Mesenchymal stem cell (in vitro differentiated cells and primary cell): ENCODE results near the gene ARHGEF17.
A peak's percentile ranks its signal among the peaks of the same experiment; 100 is the strongest.

ENCODE experiments used
- DNase-seq: peaks from one replicate; pipeline ENCODE4 v3.0.0-alpha.2; 2013
- H2AFZ ChIP-seq: one replicate; pipeline ENCODE4 v1.6.1; 2013; ENCODE audit warnings: low read depth, mild to moderate bottlenecking, control low read depth, inconsistent platforms, low read length, moderate library complexity
- H2AK5ac ChIP-seq: 2 replicates; pipeline ENCODE4 v1.6.1; 2013; ENCODE audit warnings: low read length, moderate library complexity, mild to moderate bottlenecking, inconsistent platforms; ENCODE audit not compliant: severe bottlenecking
- H2BK120ac ChIP-seq: one replicate; pipeline ENCODE4 v1.6.1; 2013; ENCODE audit warnings: low read depth, mild to moderate bottlenecking, inconsistent platforms, low read length, moderate library complexity
- H2BK12ac ChIP-seq, 2 experiments: one replicate each; pipeline ENCODE4 v1.6.1; 2013; ENCODE audit warnings: inconsistent platforms in 2 of 2, low read length in 2 of 2, mild to moderate bottlenecking in 2 of 2, moderate library complexity in 2 of 2, control low read depth in 1 of 2
- H2BK15ac ChIP-seq: one replicate; pipeline ENCODE4 v1.6.1; 2013; ENCODE audit warnings: mild to moderate bottlenecking, low read depth, inconsistent platforms; ENCODE audit not compliant: poor library complexity, severe bottlenecking
- H2BK5ac ChIP-seq: 2 replicates; pipeline ENCODE4 v1.6.1; 2013; ENCODE audit warnings: low read depth, mild to moderate bottlenecking, low read length, control low read depth, inconsistent platforms; ENCODE audit not compliant: poor library complexity, severe bottlenecking
- H3K14ac ChIP-seq, 2 experiments: one replicate each; pipeline ENCODE4 v1.6.1; 2013; ENCODE audit warnings: inconsistent platforms in 2 of 2, low read length in 2 of 2, control low read depth in 1 of 2, mild to moderate bottlenecking in 1 of 2, moderate library complexity in 1 of 2
- H3K18ac ChIP-seq, 2 experiments: one replicate each; pipeline ENCODE4 v1.6.1; 2013; ENCODE audit warnings: inconsistent platforms in 2 of 2, low read length in 2 of 2, control low read depth in 1 of 2, low read depth in 1 of 2, mild to moderate bottlenecking in 1 of 2
- H3K23ac ChIP-seq, 2 experiments: one replicate each; pipeline ENCODE4 v1.6.1; 2013; ENCODE audit warnings: inconsistent platforms in 2 of 2, low read length in 2 of 2, mild to moderate bottlenecking in 2 of 2, moderate library complexity in 2 of 2, control low read depth in 1 of 2
- H3K27ac ChIP-seq: 2 replicates; pipeline ENCODE4 v1.5.1; 2013; ENCODE audit warnings: mild to moderate bottlenecking, moderate library complexity, low read length, control low read depth, inconsistent platforms; ENCODE audit not compliant: poor library complexity, severe bottlenecking
- H3K27me3 ChIP-seq, 2 experiments: 2 replicates each; pipeline versions ENCODE4 v1.6.1 to v1.7.0; 2013; ENCODE audit warnings: low read length in 2 of 2, mild to moderate bottlenecking in 2 of 2, moderate library complexity in 2 of 2, control low read depth in 1 of 2, inconsistent platforms in 1 of 2; ENCODE audit not compliant: control insufficient read depth in 1 of 2, insufficient read depth in 1 of 2
- H3K36me3 ChIP-seq, 2 experiments: 2 replicates each; pipeline versions ENCODE4 v1.6.1 to v1.7.0; 2013; ENCODE audit warnings: low read length in 2 of 2, control low read depth in 1 of 2, inconsistent platforms in 1 of 2, low read depth in 1 of 2, mild to moderate bottlenecking in 1 of 2; ENCODE audit not compliant: insufficient read depth in 2 of 2, control insufficient read depth in 1 of 2
- H3K4ac ChIP-seq, 2 experiments: one replicate each; pipeline ENCODE4 v1.6.1; 2013; ENCODE audit warnings: inconsistent platforms in 2 of 2, low read length in 2 of 2, mild to moderate bottlenecking in 2 of 2, moderate library complexity in 2 of 2, control low read depth in 1 of 2, low read depth in 1 of 2
- H3K4me1 ChIP-seq: 2 replicates; pipeline ENCODE4 v1.6.1; 2013; ENCODE audit warnings: low read depth, low read length, control low read depth; ENCODE audit not compliant: control insufficient read depth, insufficient read depth
- H3K4me2 ChIP-seq: 2 replicates; pipeline ENCODE4 v1.6.1; 2013; ENCODE audit warnings: low read length, mild to moderate bottlenecking, inconsistent platforms; ENCODE audit not compliant: poor library complexity, severe bottlenecking
- H3K4me3 ChIP-seq, 2 experiments: 2 replicates each; pipeline versions ENCODE4 v1.5.1 to v1.7.0; 2013; ENCODE audit warnings: low read length in 2 of 2, mild to moderate bottlenecking in 2 of 2, control low read depth in 1 of 2, low read depth in 1 of 2; ENCODE audit not compliant: insufficient read depth in 1 of 2
- H3K79me1 ChIP-seq: replicated peaks from 2 replicates; pipeline ENCODE4 v1.6.1; 2013; ENCODE audit warnings: mild to moderate bottlenecking, control low read depth, low read length, inconsistent platforms; ENCODE audit not compliant: poor library complexity, severe bottlenecking
- H3K9ac ChIP-seq: 2 replicates; pipeline ENCODE4 v1.7.0; 2013; ENCODE audit warnings: mild to moderate bottlenecking, low read length, moderate library complexity
- H3K9me3 ChIP-seq: 2 replicates; pipeline ENCODE4 v1.7.0; 2013; ENCODE audit warnings: mild to moderate bottlenecking, low read length; ENCODE audit not compliant: control insufficient read depth
- H4K8ac ChIP-seq: one replicate; pipeline ENCODE4 v1.6.1; 2013; ENCODE audit warnings: inconsistent platforms, mild to moderate bottlenecking, low read length, moderate library complexity
- H4K91ac ChIP-seq: one replicate; pipeline ENCODE4 v1.6.1; 2013; ENCODE audit warnings: mild to moderate bottlenecking, low read length, inconsistent platforms
- WGBS: methylation state at CpG from one replicate; pipeline ENCODE4 v1.1.7; 2013; ENCODE audit warnings: mixed read lengths; 5-methylcytosine and 5-hydroxymethylcytosine counted together

ARHGEF17 gene

GRCh38 chr11:73340164-73340563, 32.1 kb downstream of the ARHGEF17 start:
- 57% methylated on average over 3 of the region's 3 CpGs for WGBS
- Histone ChIP-seq H3K9ac (no peak overlapping the region), H2BK12ac (no peak overlapping the region), H4K8ac (no peak overlapping the region), H3K18ac (no peak overlapping the region), H3K4me1 (peaks cover 36% of the 10 kb centered on the region), H3K14ac (no peak overlapping the region), H2BK120ac (no peak overlapping the region), H3K27ac (no peak overlapping the region), H2BK15ac (no peak overlapping the region), H3K4me2 (no peak overlapping the region), H3K4ac (no peak overlapping the region), H3K27me3 (no peaks in the 10 kb centered on the region), H3K23ac (no peak overlapping the region), H3K79me1 (peaks cover 43% of the 10 kb centered on the region), H3K9me3 (no peaks in the 10 kb centered on the region), H2AFZ (no peak overlapping the region), H4K91ac (no peak overlapping the region), H2AK5ac (no peak overlapping the region), H2BK5ac (no peak overlapping the region), H3K36me3 (peaks cover 0 to 53% of the 10 kb centered on the region in 2 experiments), H3K4me3 (no peak overlapping the region)
- no peak for DNase-seq

DNA sequence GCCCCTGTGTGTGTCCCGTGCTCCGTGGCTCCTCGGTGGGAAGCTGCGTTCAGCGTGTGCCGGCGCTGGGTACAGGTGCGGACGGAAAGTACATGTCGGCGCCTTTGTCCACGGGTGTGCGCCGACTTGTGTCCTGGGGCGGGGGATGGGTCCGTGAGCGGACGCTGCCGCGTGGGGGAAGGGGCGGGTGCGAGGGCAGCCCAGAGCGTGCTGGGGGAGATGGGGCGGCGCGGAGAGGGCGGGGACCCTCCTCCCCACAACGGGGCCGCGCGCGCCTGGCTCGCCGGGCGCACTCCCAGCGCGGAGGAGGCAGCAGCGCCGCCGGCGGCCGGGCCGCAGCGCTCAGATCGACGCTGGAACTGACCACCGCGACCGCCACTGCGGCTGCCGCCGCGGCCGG, 34.6 kb downstream of the ARHGEF17 start:
- no peaks in the 10 kb centered on the region for H3K27me3 ChIP-seq
- no peak overlapping the region for H3K9ac ChIP-seq
- H3K14ac ChIP-seq: peak overlapping the region in 1 of 2 experiments; percentile 80
- peak overlapping the region; percentile 58 for H3K4me2 ChIP-seq
- no peak overlapping the region for H2BK15ac ChIP-seq
- no peak overlapping the region for H2AFZ ChIP-seq
- no peak overlapping the region for H2BK5ac ChIP-seq
- DNase-seq: no peak
- WGBS: 23% methylated on average over 25 of the region's 54 CpGs
- peak overlapping the region; percentile 48 for H4K8ac ChIP-seq
- no peak overlapping the region for H2AK5ac ChIP-seq
- peak overlapping the region; percentile 20 for H2BK120ac ChIP-seq
- H3K36me3 ChIP-seq: peaks cover 9 to 63% of the 10 kb centered on the region in 2 experiments
- peak overlapping the region in 1 of 2 experiments; percentile 10 for H2BK12ac ChIP-seq
- H3K79me1 ChIP-seq: peaks cover 63% of the 10 kb centered on the region
- H3K4ac ChIP-seq: no peak overlapping the region
- peak overlapping the region; percentile 27 to 60 for H3K4me3 ChIP-seq
- H4K91ac ChIP-seq: no peak overlapping the region
- peak overlapping the region in 1 of 2 experiments; percentile 34 for H3K23ac ChIP-seq
- peaks cover 43% of the 10 kb centered on the region for H3K4me1 ChIP-seq
- no peak overlapping the region for H3K27ac ChIP-seq
- no peaks in the 10 kb centered on the region for H3K9me3 ChIP-seq
- peak overlapping the region in 1 of 2 experiments; percentile 54 for H3K18ac ChIP-seq

DNA sequence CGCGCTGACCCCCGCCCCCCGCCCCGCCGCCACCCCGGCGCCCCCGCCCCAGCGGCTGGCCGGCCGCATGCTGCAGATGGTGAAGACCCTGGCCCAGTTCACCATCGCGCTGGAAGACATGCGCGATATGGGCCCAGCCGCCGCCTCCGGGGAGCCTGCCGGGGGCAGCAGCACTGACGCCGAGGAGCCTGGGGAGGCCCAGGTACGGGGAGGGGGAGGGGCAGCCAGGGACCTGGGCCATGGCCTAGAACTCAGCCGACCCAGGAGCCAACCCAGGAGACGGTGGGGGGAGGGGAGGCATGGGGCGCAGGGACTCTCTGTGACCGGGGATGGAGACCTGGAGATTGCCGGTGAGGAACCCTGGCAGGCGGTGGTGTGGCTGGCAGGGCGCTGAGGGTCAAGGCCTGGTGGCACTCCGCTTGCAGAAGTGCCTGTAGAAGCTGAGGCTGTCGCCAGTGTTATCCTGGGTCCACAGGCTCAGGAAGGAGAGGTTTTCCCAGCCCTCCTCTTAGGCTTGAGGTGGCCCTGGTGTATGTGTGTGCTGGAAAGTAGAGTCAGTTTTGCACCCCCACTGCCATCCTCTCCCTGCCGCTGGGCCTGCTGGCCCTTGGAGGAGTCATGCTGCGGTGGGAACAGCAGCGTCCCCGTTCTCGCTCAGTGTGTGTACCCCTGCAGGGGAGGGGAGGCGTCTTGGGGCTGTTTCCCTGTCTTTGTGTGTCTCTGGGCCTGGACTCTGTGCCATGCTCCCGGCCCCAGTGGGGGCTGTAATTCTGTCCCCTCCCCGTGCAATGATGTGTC, 35.2 kb downstream of the ARHGEF17 start:
- no peak overlapping the region for H3K4ac ChIP-seq
- peak overlapping the region; percentile 58 for H3K4me2 ChIP-seq
- WGBS: 47% methylated on average over 27 of the region's 40 CpGs
- H3K18ac ChIP-seq: peak overlapping the region; percentile 5 to 67
- H3K9me3 ChIP-seq: no peaks in the 10 kb centered on the region
- DNase-seq: no peak
- H3K4me1 ChIP-seq: peaks cover 43% of the 10 kb centered on the region
- H2AFZ ChIP-seq: no peak overlapping the region
- H2BK12ac ChIP-seq: peak overlapping the region in 1 of 2 experiments; percentile 42
- no peak overlapping the region for H3K4me3 ChIP-seq
- peaks cover 16 to 63% of the 10 kb centered on the region in 2 experiments for H3K36me3 ChIP-seq
- peak overlapping the region; percentile 20 for H2BK120ac ChIP-seq
- H3K9ac ChIP-seq: no peak overlapping the region
- no peak overlapping the region for H2AK5ac ChIP-seq
- H4K8ac ChIP-seq: peak overlapping the region; percentile 45
- H3K79me1 ChIP-seq: peaks cover 64% of the 10 kb centered on the region
- peak overlapping the region in 1 of 2 experiments; percentile 23 for H3K14ac ChIP-seq
- H2BK5ac ChIP-seq: no peak overlapping the region
- H4K91ac ChIP-seq: no peak overlapping the region
- no peak overlapping the region for H2BK15ac ChIP-seq
- no peaks in the 10 kb centered on the region for H3K27me3 ChIP-seq
- H3K27ac ChIP-seq: no peak overlapping the region
- H3K23ac ChIP-seq: peak overlapping the region in 1 of 2 experiments; percentile 36

GRCh38 chr11:73344191-73344607, 36.1 kb downstream of the ARHGEF17 start:
- no peak overlapping the region for H3K4me3 ChIP-seq
- no peak overlapping the region for H3K23ac ChIP-seq
- H3K27me3 ChIP-seq: no peaks in the 10 kb centered on the region
- H4K8ac ChIP-seq: peak overlapping the region; percentile 30
- H2BK15ac ChIP-seq: no peak overlapping the region
- no peak overlapping the region for H3K14ac ChIP-seq
- H2BK12ac ChIP-seq: no peak overlapping the region
- H3K9ac ChIP-seq: no peak overlapping the region
- H3K79me1 ChIP-seq: peaks cover 67% of the 10 kb centered on the region
- no peak overlapping the region for H2AK5ac ChIP-seq
- H2BK5ac ChIP-seq: no peak overlapping the region
- DNase-seq: no peak
- H3K27ac ChIP-seq: no peak overlapping the region
- H3K4ac ChIP-seq: no peak overlapping the region
- H3K4me2 ChIP-seq: no peak overlapping the region
- peak overlapping the region; percentile 47 for H4K91ac ChIP-seq
- H3K36me3 ChIP-seq: peaks cover 23 to 68% of the 10 kb centered on the region in 2 experiments
- H2BK120ac ChIP-seq: no peak overlapping the region
- no peak overlapping the region for H2AFZ ChIP-seq
- H3K4me1 ChIP-seq: peaks cover 41% of the 10 kb centered on the region
- peak overlapping the region in 1 of 2 experiments; percentile 4 for H3K18ac ChIP-seq
- WGBS: 93% methylated on average over 19 of the region's 20 CpGs
- H3K9me3 ChIP-seq: no peaks in the 10 kb centered on the region
